ENCODE measurements around the gene TMEM130.

Gene TMEM130

GRCh38 chr7:98810153-98810802 lies 59.5 kb downstream of the TMEM130 start:
- TF ChIP-seq CTCF (IDR thresholded peaks at IDR 0.05; ENCODE audit: low read depth, low read length) = no peak
- no peak for DNase-seq (ENCODE audit: extremely low read depth, low read depth)

DNA sequence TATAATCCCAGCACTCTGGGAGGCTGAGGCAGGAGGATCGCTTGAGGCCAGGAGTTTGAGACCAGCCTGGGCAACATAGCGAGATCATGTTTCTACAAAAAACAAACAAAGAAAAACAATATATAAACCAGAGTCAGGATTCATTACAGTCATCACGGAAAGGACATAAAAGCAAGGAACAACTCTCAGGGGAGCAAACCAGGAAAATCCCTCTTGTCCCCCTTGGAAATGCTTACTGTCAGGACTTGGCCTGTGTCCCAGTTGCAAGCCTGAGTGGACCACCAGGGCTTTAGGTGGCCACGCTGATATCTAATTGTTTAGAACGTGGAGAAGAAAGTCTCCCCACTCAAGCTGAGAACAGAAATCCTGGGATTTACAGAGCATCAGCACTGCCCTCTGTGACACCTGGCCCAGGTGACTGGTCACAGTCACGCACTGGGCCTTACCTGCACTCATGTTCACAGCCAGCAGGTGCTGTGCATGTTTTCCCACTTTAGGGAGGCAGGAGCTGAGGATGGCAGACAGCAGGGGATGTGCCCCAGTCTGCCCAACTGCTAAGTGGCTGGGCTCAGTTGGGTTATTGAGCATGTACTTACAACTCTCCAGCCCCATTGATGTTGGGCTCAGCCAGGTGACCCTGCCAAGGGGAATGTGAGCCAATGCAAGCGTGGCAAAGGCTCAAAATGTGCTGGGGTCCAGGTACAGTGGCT lies 60.9 kb downstream of the TMEM130 start:
- no peak for DNase-seq (ENCODE audit: extremely low read depth, low read depth)
- no peak for TF ChIP-seq CTCF (IDR thresholded peaks at IDR 0.05; ENCODE audit: low read depth, low read length)

GRCh38 chr7:98807068-98808048 lies 62.5 kb downstream of the TMEM130 start:
- no peak for DNase-seq (ENCODE audit: extremely low read depth, low read depth)
- TF ChIP-seq CTCF (IDR thresholded peaks at IDR 0.05; ENCODE audit: low read depth, low read length) = no peak

DNA sequence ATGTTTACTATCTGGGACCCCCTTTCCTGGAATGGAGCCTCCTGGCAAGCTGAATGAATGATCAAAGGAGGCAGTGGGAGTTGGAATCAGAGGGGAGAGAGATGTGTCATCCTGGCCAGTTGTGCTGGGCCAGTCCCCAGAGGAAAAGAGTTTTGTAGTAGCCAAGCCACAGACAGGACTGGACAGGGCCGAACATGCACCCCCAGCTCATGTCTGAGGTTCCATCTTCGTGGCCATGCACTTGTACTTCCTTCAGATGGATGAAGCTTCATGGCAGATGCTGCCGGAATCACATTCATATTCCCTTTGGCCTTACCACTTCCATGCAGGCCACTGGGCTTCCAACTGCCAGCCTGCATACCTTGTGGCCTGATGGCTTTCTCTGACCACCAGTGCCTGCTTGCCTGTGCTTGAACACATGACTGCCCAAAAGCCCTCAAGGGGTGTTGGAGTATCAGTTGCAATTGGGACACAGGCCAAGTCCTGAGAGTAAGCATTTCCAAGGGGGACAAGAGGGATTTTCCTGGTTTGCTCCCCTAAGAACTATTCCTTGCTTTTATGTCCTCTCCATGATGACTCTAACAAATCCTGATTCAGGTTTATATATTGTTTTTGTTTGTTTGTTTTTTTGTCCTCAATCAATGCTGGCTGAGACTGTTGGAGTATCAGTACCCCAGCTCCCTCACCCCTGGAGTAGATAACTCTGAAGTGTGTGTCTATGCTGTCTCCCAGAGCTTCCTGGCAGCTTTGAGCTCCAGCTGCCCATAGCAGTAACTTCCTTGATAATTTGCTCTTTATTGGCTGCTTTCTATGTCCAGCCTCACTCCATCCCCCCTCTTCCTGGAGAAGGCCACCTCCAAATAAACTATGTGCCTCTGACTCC lies 63.6 kb downstream of the TMEM130 start:
- TF ChIP-seq CTCF (IDR thresholded peaks at IDR 0.05; ENCODE audit: low read depth, low read length) = no peak
- no peak for DNase-seq (ENCODE audit: extremely low read depth, low read depth)

GRCh38 chr7:98802781-98803110 lies 67.1 kb downstream of the TMEM130 start:
- DNase-seq (ENCODE audit: extremely low read depth, low read depth) = no peak
- TF ChIP-seq CTCF (IDR thresholded peaks at IDR 0.05; ENCODE audit: low read depth, low read length) = no peak

GRCh38 chr7:98802088-98802780 lies 67.6 kb downstream of the TMEM130 start:
- no peak for DNase-seq (ENCODE audit: extremely low read depth, low read depth)

More at GRCh38 chr7:98802088-98802780, 67.6 kb downstream of the TMEM130 start:
- no peak for TF ChIP-seq CTCF (IDR thresholded peaks at IDR 0.05; ENCODE audit: low read depth, low read length)

Measured in AG09319 (cell line).